HepG2 (cell line): ENCODE measurements around the gene SLCO4A1. TPM values are rescaled to one million over a fixed set of nuclear protein-coding genes. Genes with fewer than 3 reads are reported as not detected.

ENCODE experiments used
- ATAC-seq: fragments of 200-7000 bp; cut with Tn5 transposase; 3 replicates; pipeline ENCODE4 v1.9.1; 2020; ENCODE audit warnings: mild to moderate bottlenecking, moderate library complexity
- BruUV-seq: library from RNA; stranded (reverse); fragments of 400-500 nt; replicated peaks from 2 replicates; lab custom pipeline; 2021; lab: Mats Ljungman, UMichigan
- CTCF ChIA-PET: fragments of 300-600 bp; formaldehyde crosslinking; extraction: SDS; loops from one replicate; lab custom pipeline; 2021; ENCODE audit warnings: low total read pairs, inconsistent platforms, low intra/inter-chr PET ratio; lab: Yijun Ruan, JAX
- POLR2A ChIA-PET: fragments of 350-600 bp; sonication (Branson Sonifier 250); formaldehyde crosslinking; loops from one replicate; lab custom pipeline; 2020; ENCODE audit warnings: antibody characterized with exemption, inconsistent platforms; lab: Yijun Ruan, JAX
- DNase-seq: peaks from one replicate; pipeline ENCODE4 v3.0.0-alpha.2; 2015; ENCODE audit warnings: low spot score
- FAIRE-seq: peaks from 3 replicates; lab custom pipeline; 2011; peaks lifted over from hg19 to GRCh38; lab: Jason Lieb, UNC
- H2AFZ ChIP-seq: one replicate; pipeline ENCODE4 v1.6.1; 2011; ENCODE audit warnings: low read length, inconsistent platforms
- H3K27ac ChIP-seq: fragments of 300-600 bp; 3 replicates; pipeline ENCODE4 v1.8.0; 2011; ENCODE audit warnings: mixed run types, mild to moderate bottlenecking, mixed read lengths, low read length, inconsistent platforms; ENCODE audit not compliant: insufficient read depth; ENCODE audit errors: extremely low read length
- H3K27me3 ChIP-seq, 2 experiments: fragments of 200-600 bp in 1 of 2; 2 replicates in 1 of 2; 3 replicates in 1 of 2; pipeline versions ENCODE4 v1.6.0 to v1.8.0; 2011; ENCODE audit warnings: low read length in 2 of 2, mild to moderate bottlenecking in 2 of 2, moderate library complexity in 2 of 2, inconsistent platforms in 1 of 2; ENCODE audit not compliant: insufficient read depth in 2 of 2, control insufficient read depth in 1 of 2
- H3K36me3 ChIP-seq, 2 experiments: fragments of 200-600 bp in 1 of 2; replicated peaks in 1 of 2; 2 replicates in 1 of 2; 3 replicates in 1 of 2; pipeline versions ENCODE4 v1.5.1 to v1.8.0; 2011; ENCODE audit warnings: low read length in 2 of 2, inconsistent platforms in 1 of 2; ENCODE audit not compliant: insufficient read depth in 2 of 2, control insufficient read depth in 1 of 2
- H3K4me1 ChIP-seq: 2 replicates; pipeline ENCODE4 v1.5.1; 2012; ENCODE audit warnings: low read length, inconsistent platforms; ENCODE audit not compliant: insufficient read depth
- H3K4me2 ChIP-seq: 2 replicates; pipeline ENCODE4 v1.6.0; 2011; ENCODE audit warnings: low read depth, low read length, inconsistent platforms
- H3K4me3 ChIP-seq, 3 experiments: fragments of 200-600 bp in 1 of 3; sonication (generic), shearing (Covaris generic) in 1 of 3; replicated peaks in 1 of 3; 2 replicates each; pipeline ENCODE4 v1.5.1; 2011 to 2016; ENCODE audit warnings: low read length in 3 of 3, inconsistent platforms in 2 of 3, low read depth in 2 of 3, mild to moderate bottlenecking in 2 of 3, control low read depth in 1 of 3, mixed read lengths in 1 of 3; ENCODE audit not compliant: insufficient read depth in 1 of 3
- H3K79me2 ChIP-seq: one replicate; pipeline ENCODE4 v1.6.1; 2011; ENCODE audit warnings: low read length, inconsistent platforms; ENCODE audit not compliant: insufficient read depth
- H3K9ac ChIP-seq: 2 replicates; pipeline ENCODE4 v1.6.0; 2011; ENCODE audit warnings: mild to moderate bottlenecking, low read depth, low read length, inconsistent platforms; ENCODE audit not compliant: insufficient read depth
- H3K9me3 ChIP-seq: 2 replicates; pipeline ENCODE4 v1.5.1; 2012; ENCODE audit warnings: mild to moderate bottlenecking, low read length
- H4K20me1 ChIP-seq: 2 replicates; pipeline ENCODE4 v1.6.0; 2011; ENCODE audit warnings: inconsistent platforms, mild to moderate bottlenecking, low read length, moderate library complexity; ENCODE audit not compliant: insufficient read depth
- CBX5 ChIP-seq: sonication (generic); formaldehyde crosslinking; IDR thresholded peaks from 2 replicates; pipeline ENCODE4 v1.4.0; 2020; ENCODE audit warnings: missing genetic modification reagents, borderline replicate concordance
- EZH2 ChIP-seq: conservative IDR thresholded peaks from 2 replicates; pipeline ENCODE4 v1.6.1; 2012; ENCODE audit warnings: mild to moderate bottlenecking, low read depth, low read length, moderate library complexity
- HNRNPUL1 ChIP-seq: fragments of 200-400 bp; formaldehyde crosslinking; IDR thresholded peaks from 2 replicates; pipeline ENCODE4 v1.6.1; 2017; ENCODE audit warnings: low read depth, mild to moderate bottlenecking, low read length, moderate library complexity
- MTF2 ChIP-seq: sonication (generic); formaldehyde crosslinking; IDR thresholded peaks from 2 replicates; pipeline ENCODE4 v1.5.0; 2020; ENCODE audit warnings: missing genetic modification reagents, borderline replicate concordance
- MXI1 ChIP-seq: IDR thresholded peaks from 3 replicates; pipeline ENCODE4 v1.6.1; 2012; ENCODE audit warnings: low read depth, low read length, inconsistent platforms, borderline replicate concordance
- PAX8 ChIP-seq: sonication (generic); formaldehyde crosslinking; IDR thresholded peaks from 2 replicates; pipeline ENCODE4 v1.8.0; 2022; ENCODE audit warnings: mild to moderate bottlenecking, missing genetic modification reagents, borderline replicate concordance
- RBM22 ChIP-seq: fragments of 200-400 bp; formaldehyde crosslinking; optimal IDR thresholded peaks from 2 replicates; pipeline ENCODE3; 2017; ENCODE audit warnings: mild to moderate bottlenecking, low read length, moderate library complexity
- SETDB1 ChIP-seq: sonication (generic); formaldehyde crosslinking; IDR thresholded peaks from 2 replicates; pipeline ENCODE4 v1.5.1; 2020; ENCODE audit warnings: missing genetic modification reagents, mild to moderate bottlenecking, borderline replicate concordance
- SNAI1 ChIP-seq: sonication (generic); formaldehyde crosslinking; IDR thresholded peaks from 2 replicates; pipeline ENCODE4 v1.5.0; 2020; ENCODE audit warnings: mild to moderate bottlenecking, missing genetic modification reagents, borderline replicate concordance
- TBL1XR1 ChIP-seq: fragments of 150-350 bp; IDR thresholded peaks from 2 replicates; pipeline ENCODE4 v1.6.1; 2014; ENCODE audit warnings: borderline replicate concordance, low read length; ENCODE audit not compliant: partially characterized antibody
- ZKSCAN5 ChIP-seq: sonication (generic); formaldehyde crosslinking; IDR thresholded peaks from 2 replicates; pipeline ENCODE4 v1.5.1; 2020; ENCODE audit warnings: mild to moderate bottlenecking, missing genetic modification reagents
- ZNF296 ChIP-seq: sonication (generic); formaldehyde crosslinking; conservative IDR thresholded peaks from 2 replicates; pipeline ENCODE4 v1.5.0; 2020; ENCODE audit warnings: mild to moderate bottlenecking, missing genetic modification reagents
- ZNF501 ChIP-seq: sonication (generic); formaldehyde crosslinking; IDR thresholded peaks from 2 replicates; pipeline ENCODE4 v1.5.1; 2020; ENCODE audit warnings: mild to moderate bottlenecking, moderate library complexity, missing genetic modification reagents
- ZNF629 ChIP-seq: sonication (generic); formaldehyde crosslinking; conservative IDR thresholded peaks from 2 replicates; pipeline ENCODE4 v1.5.0; 2020; ENCODE audit warnings: missing genetic modification reagents
- WGBS: methylation state at CpG from one replicate; pipeline ENCODE4 v1.1.6; 2017; ENCODE audit warnings: low lambda C conversion rate; 5-methylcytosine and 5-hydroxymethylcytosine counted together
- in situ Hi-C: cut with HindIII; loops from 2 replicates; pipeline ENCODE4 v1.10.0; 2017; ENCODE audit warnings: low pct_unique_long_range_greater_than_20kb; ENCODE audit not compliant: extremely low pct_ligation_motif_present
- intact Hi-C: fragments of 100-400 bp; cut with micrococcal nuclease; formaldehyde crosslinking; loops from one replicate; pipeline ENCODE4 v1.10.0; 2022; ENCODE audit not compliant: unreplicated experiment
- polyA plus RNA-seq, 8 experiments: library from polyadenylated mRNA; depleted of rRNA in 3 of 8; stranded (reverse) in 7 of 8; unstranded in 1 of 8; fragments of >200 nt; fragmentation: Illumina TruSeq in 4 of 8; extraction: Trizol in 4 of 8; gene quantifications; 2 replicates each; pipeline versions ENCODE4 v1.2.1 to v1.2.3, GENCODE V29; 2011 to 2016; ENCODE audit warnings: low read depth in 4 of 8, missing spikeins in 1 of 8, mixed read lengths in 1 of 8; ENCODE audit not compliant: insufficient read depth in 1 of 8
- total RNA-seq, 5 experiments: library from RNA; depleted of rRNA; stranded (reverse); fragments of >200 nt; fragmentation: Illumina TruSeq; extraction: Trizol; gene quantifications; 2 replicates each; pipeline ENCODE4 v1.2.3, GENCODE V29; 2016; ENCODE audit warnings: low read depth in 1 of 5
- TF ChIP-seq, protein P1 (sequence below): sonication (generic); formaldehyde crosslinking; IDR thresholded peaks from 2 replicates; pipeline ENCODE4 v1.5.0; 2020; ENCODE audit warnings: mild to moderate bottlenecking, missing genetic modification reagents, borderline replicate concordance

The SLCO4A1 gene
- total and polyA plus RNA-seq, 2 of the 13 experiments (the other 11 are each of a cell fraction or from before 2014, with no cell fraction given) = 55.5 to 112 TPM

DNA sequence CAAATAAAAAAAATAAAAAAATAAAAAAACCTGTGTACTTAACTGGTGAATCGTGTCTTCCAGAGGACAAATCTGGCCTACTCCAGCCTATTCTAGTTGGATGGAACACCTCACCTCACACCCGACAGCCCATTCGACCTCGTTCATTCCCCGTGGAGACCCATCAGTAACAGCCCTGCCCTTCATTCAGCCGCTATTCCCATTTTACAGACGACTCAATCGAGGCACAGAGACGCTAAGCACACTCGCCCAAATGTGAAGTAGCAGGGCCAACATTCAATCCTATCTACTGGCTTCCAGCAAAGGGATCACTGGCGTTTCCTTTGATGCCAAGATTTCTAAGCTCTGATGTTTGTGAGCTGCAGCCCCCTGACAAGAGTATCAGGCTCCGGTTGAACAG lies 64.6 kb downstream of the SLCO4A1 start:
- FAIRE-seq (no peak), ATAC-seq (no peak), DNase-seq (no peak)
- Histone ChIP-seq H3K4me1 (peaks cover 8% of the 10 kb centered on the region; the same call in 1 of the 2 replicates), H3K27ac (no peak overlapping the region), H3K9ac (no peak overlapping the region), H4K20me1 (peaks cover 8% of the 10 kb centered on the region; the same call in 1 of the 2 replicates), H3K4me2 (no peak overlapping the region), H3K27me3 (peaks cover 45 to 91% of the 10 kb centered on the region in 2 experiments), H3K4me3 (no peak overlapping the region), H3K79me2 (no peaks in the 10 kb centered on the region), H3K9me3 (no peaks in the 10 kb centered on the region), H3K36me3 (no peaks in the 10 kb centered on the region), H2AFZ (no peak overlapping the region)
- CTCF ChIA-PET = no interaction called here
- no TSS peak for BruUV-seq
- in situ Hi-C loops (no loop called here), intact Hi-C loops (no loop called here)
- POLR2A ChIA-PET = no interaction called here
- WGBS = 16% methylated on average over 12 of the region's 12 CpGs
- TF ChIP-seq ZKSCAN5 (CRISPR knock-in tag) (no peak), TBL1XR1 (no peak), MXI1 (no peak), PAX8 (no peak), EZH2 (0 out of 2 replicates have a peak, but pooled peaks have one; percentile 18), HNRNPUL1 (no peak), RBM22 (no peak), ZNF629 (CRISPR knock-in tag) (peak; percentile 69; the same call in 1 of the 2 replicates)

DNA sequence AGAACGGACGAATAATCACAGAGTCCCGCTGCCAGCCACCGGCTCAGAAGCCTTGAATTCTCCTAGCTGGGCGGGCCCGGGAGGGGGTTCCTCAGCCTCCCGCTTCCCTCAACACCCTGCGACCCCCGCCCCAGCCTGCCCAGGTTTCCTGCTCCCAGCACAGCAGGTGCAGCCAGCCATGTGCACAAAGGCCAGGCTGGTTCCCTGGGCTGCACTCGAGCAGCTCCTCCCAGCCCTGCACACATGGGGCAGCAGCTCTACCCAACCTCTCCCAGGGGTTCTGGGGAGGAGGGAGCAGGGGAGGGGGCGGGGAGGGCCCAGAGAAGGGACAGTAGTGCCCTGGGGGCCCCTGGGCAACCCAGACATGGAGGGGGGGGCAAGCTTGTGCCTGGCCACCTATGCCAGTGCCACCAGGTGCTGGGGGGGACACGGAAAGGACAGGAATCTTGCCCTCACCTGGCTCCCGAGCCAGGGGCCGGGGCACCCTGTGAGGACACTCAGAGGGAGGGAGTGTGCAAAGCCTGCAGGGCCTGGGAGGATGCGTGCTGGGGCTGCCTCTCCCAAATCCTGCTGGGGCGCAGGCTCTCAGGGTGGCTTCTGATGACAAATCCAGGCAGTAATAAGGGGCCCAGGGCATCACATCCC lies 65.1 kb downstream of the SLCO4A1 start:
- 19% methylated on average over 16 of the region's 16 CpGs for WGBS
- Histone ChIP-seq H3K27me3 (peaks cover 44 to 91% of the 10 kb centered on the region in 2 experiments), H2AFZ (no peak overlapping the region), H3K9ac (no peak overlapping the region), H4K20me1 (peaks cover 8% of the 10 kb centered on the region; the same call in 1 of the 2 replicates), H3K27ac (no peak overlapping the region), H3K79me2 (no peaks in the 10 kb centered on the region), H3K9me3 (no peaks in the 10 kb centered on the region), H3K4me1 (peaks cover 8% of the 10 kb centered on the region; the same call in 1 of the 2 replicates), H3K4me2 (no peak overlapping the region), H3K36me3 (no peaks in the 10 kb centered on the region), H3K4me3 (no peak overlapping the region)
- CTCF ChIA-PET = no interaction called here
- ATAC-seq (no peak; the same call in 2 of the 3 replicates), DNase-seq (no peak), FAIRE-seq (no peak)
- intact Hi-C loops = no loop called here
- POLR2A ChIA-PET = no interaction called here
- in situ Hi-C loops = no loop called here
- BruUV-seq = no TSS peak
- TF ChIP-seq CBX5 (no peak), ZNF296 (CRISPR knock-in tag) (no peak), ZNF501 (CRISPR knock-in tag) (no peak), SNAI1 (CRISPR knock-in tag) (no peak), SETDB1 (CRISPR knock-in tag) (no peak), MTF2 (CRISPR knock-in tag) (0 out of 2 replicates have a peak, but pooled peaks have one; percentile 54)
- TF ChIP-seq, protein P1, sequence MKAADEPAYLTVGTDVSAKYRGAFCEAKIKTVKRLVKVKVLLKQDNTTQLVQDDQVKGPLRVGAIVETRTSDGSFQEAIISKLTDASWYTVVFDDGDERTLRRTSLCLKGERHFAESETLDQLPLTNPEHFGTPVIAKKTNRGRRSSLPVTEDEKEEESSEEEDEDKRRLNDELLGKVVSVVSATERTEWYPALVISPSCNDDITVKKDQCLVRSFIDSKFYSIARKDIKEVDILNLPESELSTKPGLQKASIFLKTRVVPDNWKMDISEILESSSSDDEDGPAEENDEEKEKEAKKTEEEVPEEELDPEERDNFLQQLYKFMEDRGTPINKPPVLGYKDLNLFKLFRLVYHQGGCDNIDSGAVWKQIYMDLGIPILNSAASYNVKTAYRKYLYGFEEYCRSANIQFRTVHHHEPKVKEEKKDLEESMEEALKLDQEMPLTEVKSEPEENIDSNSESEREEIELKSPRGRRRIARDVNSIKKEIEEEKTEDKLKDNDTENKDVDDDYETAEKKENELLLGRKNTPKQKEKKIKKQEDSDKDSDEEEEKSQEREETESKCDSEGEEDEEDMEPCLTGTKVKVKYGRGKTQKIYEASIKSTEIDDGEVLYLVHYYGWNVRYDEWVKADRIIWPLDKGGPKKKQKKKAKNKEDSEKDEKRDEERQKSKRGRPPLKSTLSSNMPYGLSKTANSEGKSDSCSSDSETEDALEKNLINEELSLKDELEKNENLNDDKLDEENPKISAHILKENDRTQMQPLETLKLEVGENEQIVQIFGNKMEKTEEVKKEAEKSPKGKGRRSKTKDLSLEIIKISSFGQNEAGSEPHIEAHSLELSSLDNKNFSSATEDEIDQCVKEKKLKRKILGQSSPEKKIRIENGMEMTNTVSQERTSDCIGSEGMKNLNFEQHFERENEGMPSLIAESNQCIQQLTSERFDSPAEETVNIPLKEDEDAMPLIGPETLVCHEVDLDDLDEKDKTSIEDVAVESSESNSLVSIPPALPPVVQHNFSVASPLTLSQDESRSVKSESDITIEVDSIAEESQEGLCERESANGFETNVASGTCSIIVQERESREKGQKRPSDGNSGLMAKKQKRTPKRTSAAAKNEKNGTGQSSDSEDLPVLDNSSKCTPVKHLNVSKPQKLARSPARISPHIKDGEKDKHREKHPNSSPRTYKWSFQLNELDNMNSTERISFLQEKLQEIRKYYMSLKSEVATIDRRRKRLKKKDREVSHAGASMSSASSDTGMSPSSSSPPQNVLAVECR = 0 out of 2 replicates have a peak, but pooled peaks have one; percentile 15
